Central memory CD4-positive, alpha-beta T cell (primary cell): ENCODE data around the gene CTNNA1.
"Not testable (repeated sequence)": the region's sequence is repeated elsewhere in the genome, so short reads cannot be mapped to it uniquely, and the experiment has no call there.

Experiments
- DNase-seq: peaks from one replicate; pipeline ENCODE4 v3.0.0; 2022

CTNNA1 gene

DNA sequence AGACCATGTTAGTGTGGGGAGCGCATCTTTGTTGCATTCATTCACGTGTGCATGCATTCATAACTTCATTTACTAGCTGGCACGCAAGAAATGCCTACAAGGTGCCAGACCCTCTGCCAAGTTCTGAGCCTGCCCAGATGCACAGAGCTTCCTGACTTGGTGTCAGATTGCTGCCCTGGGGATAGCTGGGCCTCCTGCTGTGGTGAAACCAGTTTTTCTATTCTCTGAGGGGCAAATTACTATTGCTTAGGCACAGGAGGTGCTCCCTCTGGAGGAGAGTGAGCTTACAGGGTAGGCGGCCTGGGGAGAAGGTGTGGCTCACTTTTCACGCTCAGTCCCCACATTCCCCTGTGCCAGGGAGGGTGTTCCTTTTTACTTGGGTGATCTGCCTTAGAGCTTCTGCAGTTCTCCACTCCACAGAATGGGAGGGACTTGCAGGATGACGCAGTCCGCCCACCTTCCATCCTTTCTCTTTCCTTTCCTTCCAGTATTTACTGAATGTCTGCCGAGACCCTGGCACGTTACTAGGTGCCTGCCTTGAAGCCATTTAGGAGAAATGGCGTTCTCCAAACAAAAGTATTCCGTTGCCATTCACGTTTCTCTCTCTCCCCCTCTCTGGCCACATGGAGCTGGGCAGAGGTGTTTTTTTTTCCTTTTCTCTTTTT is 27.9 kb upstream of the CTNNA1 start:
- no peak for DNase-seq

DNA sequence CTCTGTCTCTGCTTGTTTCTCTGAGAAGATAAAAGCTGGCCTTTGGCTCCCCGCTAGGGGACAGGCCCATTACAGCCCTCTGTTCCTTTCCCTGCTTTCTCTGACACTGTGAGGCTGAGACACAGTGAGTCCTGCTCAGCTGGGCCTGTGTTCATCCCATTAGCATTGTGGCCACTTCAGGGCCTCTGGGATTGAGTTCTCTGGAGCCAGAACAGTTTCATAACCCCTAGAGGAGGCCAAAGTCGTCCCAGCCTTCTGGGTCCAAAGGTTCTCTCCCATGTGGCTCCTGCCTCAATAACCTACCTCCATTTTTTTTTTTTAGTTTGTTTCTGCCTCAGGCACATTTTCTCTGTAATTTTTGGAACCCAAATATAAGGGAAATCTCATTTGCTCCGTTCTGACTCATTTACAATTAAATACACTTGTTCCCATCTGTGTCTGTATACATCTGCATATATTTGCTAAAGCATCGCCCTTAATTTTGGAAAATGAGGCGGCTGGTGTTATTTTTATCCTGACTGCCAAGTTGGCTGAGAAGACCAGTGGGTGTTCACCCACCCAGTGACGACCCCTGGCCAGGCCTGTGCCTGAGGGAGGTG is 27.3 kb upstream of the CTNNA1 start:
- no peak for DNase-seq

DNA sequence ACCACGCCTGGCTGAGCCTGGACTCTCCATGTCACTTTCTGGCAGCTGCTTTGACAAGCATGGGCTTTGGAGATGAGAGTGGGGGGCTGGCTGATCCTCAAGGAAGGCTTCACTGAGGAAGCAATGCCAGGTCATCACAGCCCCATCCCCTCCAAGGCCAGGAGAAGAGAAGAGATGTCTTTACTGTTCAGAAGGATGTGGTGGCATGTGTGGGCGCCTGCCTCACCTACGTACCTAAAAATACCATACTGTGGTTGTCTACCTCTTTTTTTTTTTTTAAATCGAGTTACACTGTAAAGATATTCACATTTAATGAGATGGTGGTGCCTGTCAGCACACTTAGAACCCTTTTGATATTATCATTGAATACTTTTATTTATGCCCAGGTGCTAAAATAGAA is 26.4 kb upstream of the CTNNA1 start:
- DNase-seq = no peak

DNA sequence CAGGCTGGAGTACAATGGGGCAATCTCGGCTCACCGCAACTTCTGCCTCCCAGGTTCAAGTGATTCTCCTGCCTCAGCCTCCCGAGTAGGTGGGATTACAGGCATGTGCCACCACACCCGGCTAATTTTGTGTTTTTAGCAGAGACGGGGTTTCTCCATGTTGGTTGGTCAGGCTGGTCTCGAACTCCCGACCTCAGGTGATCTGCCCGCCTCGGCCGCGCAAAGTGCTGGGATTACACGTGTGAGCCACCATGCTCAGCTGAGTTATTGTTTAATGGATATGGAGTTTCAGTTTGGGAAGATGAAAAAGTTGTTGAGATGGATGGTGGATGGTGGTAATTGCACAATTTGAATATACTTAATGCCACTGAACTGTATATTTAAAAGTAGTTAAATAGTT is 22.7 kb upstream of the CTNNA1 start:
- not testable (repeated sequence) for DNase-seq

DNA sequence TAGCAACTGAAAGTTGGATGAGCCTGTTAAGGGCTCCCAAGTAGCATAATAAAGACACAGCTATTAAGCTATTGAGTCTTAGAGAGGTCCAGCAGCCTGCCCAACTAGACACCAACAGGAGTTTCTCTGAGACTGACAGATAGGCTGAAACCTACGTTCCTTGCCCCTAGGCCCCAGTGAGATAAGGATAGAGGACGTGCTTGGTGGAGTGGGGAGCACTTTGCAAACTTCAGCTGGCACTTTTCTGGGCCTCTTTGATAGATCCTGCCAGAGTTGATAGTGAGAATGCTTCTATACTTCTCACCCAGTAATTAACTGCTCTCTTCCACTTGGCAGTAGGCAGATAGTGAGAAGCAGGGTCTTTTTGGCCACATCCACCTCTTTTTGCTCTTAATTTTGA is 20.8 kb upstream of the CTNNA1 start:
- no peak for DNase-seq

DNA sequence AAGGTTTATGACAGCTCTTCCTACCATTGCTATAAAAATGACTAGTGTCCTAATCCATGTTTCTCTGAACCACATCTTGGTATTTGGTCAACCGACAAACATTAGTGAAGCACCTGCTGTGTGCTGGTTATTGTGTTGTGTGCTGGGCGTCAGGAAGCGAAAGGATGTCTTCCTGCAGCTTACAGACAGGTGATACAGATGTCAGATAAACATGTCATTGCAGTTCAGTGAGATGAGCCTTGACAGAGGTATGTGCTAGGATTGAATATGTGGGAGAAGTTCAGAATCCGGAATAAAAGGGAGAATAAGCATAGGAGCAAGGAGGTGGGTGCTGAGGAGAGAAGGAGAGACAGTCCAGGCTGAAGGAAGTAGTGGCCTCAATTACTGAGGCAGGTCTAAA is 20.3 kb upstream of the CTNNA1 start:
- no peak for DNase-seq

DNA sequence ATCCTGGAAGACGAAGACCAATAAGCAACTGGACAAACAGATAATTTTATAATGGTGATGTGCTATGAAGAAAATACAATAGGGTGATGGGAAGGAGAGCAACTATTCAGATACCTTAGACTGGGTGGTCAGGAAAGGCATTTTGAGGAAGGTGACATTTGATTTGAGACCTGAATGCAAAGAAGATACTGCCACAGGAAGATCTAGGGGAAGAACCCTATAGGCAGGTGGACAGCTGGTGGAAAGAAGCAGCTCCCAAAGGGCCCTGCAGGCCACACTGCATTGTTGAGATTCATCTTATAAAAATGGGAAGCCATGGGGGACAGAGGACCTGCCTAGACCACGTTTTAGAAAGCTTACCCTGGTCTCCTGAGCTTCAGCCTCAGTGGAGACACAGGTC is 19.7 kb upstream of the CTNNA1 start:
- no peak for DNase-seq

DNA sequence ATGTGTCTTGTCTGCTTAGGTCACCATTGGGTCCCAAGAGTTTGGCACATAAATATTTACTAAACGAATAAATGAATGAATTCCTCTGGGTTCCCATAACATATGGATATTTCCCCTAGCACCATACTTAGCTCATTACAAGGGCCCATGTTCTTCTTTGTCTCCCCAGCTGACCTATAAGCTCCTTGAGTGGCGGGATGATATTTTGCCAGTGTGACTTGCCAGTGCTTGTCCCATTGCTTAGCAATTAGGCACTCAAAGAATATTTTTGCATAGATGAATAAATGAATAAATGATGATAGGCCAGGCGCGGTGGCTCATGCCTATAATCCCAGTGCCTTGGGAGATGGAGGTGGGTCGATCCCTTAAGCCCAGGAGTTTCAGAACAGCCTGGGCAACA is 16.9 kb upstream of the CTNNA1 start:
- no peak for DNase-seq

DNA sequence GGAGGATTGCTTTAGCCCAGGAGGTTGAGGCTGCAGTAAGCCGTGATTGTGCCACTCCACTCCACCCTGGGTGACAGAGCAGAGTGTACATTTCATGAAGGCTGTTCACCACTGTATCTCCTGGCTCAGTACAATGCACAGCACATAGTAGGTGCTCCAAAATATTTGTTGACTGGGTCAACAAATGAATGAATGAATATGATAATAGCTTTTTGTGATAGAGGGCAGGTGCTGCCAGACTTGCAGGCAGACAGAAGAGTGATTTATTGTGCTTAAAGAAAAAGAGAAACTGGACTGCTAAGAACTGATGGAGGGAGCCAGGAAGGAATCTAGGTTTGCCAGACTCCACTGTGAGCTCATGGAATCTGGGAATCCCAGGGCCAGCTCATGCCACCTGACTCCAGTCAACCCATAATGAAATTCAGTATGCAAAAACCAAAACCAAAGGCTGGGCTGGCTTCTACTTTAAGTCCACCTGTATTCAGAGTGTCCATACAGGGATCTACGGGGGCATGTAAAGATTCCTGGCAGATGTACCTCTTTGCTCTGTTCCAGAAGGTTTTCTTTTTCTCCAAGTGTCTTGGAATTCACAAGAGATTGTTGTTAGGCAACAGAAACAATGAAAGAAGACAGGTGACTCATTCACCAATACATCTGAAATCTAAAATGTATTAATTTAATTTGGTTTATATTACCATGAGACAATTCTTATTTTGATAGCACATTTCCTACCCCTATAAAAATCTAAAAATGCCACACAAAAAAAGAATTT is 15.5 kb upstream of the CTNNA1 start:
- DNase-seq = no peak

DNA sequence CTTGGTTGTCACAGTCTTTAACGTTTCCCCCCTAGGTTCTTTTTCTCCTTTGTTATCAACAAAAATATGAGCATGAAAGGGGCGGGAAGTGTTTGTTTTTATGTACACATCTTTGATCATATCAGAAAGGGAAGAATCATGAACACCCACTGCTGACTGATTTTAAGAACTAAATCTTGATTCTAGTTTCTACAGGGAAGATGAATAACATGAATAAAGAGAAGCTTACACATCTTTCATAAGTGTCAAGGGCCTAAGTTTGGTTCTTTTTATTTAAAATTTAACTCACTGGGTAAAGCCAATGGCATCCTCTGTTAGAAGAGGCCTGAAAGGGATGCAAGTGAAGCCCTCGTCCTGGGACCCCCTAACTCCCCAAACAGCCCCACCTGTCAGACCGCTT is 14.8 kb upstream of the CTNNA1 start:
- no peak for DNase-seq

DNA sequence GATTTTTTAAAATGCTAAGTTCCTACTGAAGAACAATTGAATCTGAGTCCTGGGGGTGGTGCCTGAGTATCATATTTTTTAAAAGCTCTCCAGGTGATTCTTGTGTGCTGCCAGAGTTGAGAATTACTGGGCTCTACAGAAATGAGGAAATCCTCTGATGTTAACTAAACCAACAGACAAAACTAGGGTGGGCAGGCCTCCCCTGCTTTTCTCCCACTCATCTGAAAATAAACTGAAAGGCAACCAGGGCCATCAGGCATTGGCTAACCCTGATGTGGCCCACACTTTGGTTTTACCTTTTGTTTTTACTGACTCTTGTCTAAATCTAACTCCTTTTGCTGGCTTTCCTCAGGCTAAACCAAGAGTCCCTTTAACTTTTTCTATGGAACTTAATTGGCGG is 13.3 kb upstream of the CTNNA1 start:
- DNase-seq = no peak

DNA sequence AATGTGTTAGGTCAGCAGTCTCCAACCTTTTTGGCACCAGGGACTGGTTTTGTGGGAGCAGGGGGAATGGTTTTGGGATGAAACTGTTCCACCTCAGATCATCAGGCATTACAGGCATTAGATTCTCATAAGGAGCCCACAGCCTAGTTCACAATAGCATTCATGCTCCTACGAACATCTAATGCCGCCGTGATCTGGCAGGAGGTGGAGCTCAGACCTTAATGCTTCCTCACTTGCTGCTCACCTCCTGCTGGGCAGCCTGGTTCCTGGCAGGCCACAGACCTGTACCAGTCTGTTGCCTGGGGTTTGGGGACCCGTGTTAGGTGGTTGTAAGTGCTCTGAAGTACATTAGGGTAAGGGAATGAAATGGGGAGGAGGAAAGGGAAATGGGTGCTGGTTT is 9.7 kb upstream of the CTNNA1 start:
- DNase-seq = no peak

DNA sequence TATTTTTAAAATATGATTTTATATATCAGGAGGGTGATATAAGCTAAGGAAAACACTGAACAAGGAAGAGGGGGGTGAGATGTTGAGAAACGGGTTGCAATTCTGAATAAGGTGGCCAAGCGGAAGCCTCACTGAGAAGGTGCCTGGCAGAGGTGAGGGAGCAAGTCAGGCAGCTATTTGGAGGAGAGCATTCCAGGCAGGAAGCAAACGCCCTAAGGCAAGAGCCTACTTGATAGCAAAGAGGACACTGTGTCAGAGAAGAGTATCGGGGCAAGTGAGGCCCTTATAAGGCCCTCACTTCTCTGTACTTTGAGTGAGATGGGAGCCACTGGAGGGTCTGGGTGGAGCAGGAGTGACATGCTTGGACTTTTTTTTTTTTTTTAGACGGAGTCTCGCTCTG is 8.0 kb upstream of the CTNNA1 start:
- no peak for DNase-seq

DNA sequence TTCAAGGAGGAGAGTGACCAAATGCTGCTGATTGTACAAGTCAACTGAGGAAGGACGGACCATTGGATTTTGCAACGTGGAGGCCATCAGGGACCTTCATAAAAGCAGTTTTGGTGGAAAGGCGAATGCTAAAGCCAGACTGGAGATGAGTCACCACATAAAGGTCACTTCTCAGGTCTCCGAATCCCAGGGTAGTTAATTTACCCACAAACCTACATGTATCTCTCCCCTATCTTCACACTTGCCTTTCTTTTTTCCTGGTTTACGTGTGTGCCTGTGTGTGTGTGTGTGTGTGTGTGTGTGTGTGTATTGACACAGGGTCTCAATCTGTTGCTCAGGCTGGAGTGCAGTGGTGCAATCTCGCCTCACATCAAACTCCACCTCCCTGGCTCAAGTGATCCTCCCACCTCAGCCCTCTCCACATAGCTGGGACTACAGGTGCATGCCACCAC is 4.6 kb upstream of the CTNNA1 start:
- DNase-seq = no peak

DNA sequence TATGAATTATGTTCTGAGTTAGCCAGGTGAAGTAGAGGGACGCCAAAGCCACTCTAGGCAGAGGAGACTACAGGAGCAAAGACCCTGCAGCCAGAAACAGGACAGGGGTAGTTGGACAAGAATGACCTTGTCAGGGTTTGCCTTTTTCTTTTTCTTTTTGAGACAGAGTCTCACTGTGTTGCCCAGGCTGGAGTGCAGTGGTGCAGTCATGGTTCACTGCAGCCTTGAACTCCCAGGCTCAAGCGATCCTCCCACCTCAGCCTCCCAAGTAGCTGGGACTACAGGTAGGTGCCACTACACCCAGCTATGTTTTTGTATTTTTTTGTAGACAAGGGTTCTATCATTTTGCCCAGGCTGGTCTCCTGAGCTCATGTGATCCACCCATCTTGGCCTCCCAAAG is 1.9 kb upstream of the CTNNA1 start:
- DNase-seq = not testable (repeated sequence)

DNA sequence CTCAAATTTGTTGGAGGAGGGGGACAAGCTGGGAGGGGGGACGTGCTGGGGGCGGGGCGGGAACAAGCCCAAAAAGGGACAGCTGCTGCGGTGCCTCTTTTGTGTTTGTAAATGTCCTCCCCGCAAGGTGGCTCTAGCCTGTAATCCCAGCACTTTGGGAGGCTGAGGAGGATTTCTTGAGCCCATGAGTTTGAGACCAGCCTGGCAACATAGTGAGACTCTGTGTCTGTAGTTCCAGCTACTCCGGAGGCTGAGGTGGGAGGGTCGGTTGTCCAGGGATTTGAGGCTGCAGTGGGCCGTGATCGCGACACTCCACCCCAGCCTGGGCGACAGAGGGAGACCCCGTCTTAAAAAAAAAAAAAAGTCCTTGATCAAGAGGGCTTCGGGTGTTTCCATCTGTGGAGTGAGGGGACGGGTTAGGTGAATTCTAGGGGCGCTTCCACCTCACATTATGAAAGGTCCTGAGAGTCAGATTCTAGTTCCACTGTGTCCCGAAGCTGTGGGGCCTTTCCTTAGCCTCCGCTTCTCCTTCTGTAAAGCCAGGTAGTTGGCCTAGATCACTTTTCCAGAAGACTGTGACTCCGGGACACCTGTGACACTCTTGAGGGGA is 779 bp upstream of the CTNNA1 start:
- DNase-seq = no peak

DNA sequence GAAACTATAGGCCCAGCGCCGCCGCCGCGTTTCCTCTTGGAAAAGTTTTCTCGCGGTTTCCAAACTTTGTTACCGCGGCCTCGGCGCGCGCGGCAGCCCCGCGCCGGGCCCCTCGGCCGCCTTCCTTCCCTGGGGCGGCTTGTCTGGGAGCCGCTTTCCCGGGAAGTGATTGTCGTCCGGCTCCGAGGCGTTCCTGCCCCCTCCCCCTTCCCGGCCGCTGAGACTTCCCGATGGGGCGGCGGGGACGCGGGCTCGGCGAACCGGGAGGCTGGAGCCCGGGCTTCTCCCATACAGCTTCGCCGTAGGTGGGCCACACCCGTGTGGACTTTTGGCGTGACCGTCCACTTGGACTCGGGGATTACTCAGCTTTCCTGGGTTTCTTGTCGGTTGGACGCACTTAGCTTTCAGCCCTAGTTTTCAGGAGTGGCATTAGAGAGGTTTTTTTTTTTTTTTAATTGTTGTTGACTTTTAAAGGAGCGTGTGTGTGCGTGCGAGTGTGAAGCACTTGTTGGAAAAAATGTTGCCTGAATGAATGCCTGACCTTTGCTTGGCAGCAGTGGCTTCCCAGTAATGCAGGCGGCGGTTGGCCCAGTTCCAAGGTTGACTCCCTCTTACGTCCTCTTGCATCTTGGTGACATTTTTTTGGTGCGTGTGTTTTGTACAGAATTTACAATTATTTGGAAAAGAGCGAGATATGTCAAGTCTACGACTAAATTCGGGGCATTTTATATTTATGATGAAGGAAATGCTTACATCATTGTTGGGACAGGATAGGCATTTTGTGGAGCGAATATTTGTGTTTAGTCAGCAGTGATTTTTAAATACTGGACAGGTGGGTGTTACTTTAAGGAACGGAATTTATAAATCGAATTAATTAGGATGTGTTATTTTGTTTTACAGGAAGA is 821 bp downstream of the CTNNA1 start:
- peak; percentile 13 for DNase-seq

DNA sequence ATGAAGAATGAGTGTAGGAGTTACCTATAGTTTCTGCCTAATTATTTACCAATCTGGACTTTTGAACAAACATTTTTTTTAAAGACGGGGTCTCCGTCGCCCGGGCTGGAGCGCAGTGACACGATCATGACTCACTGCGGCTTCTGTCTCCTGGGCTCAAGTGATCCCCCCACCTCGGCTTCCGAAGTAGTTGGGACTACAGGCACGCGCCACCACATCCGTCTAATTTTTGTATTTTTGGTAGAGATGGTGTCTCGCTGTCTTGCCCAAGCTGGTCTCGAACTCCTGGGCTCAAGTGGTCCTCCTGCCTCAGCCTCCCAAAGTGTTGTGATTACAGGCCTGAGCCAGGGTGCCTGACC is 1.5 kb downstream of the CTNNA1 start:
- no peak for DNase-seq

DNA sequence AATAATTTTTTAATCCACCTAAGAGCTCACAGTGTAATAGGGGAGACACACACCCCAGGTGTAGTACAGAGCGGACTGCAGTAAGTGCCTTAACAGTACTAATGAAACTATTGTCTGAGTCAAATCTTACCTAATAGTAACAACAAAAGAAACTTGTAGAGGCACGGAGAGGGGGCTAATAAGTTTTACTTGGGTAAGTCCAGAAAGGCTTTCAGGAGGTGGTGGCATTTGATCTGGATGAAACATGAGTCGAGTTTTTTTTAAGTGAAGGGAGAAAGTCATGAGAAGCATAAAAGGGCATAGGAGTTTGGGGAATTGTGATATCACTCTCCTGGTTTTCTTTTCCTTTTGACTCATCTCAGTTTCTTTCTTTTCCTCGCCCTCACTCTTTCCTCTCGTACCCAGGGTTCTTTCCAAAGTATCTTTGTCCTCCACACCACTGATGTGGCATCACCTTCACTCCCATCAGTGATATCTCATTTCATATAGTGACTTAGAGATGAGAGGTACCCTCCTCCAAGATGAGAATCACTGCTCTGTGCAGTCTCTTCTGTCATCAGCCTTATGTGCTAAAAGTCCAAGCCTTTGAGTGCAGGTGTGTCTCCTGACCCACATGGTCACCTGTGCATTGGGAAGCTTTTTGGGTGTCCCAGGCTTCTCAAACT is 2.0 kb downstream of the CTNNA1 start:
- DNase-seq = no peak

DNA sequence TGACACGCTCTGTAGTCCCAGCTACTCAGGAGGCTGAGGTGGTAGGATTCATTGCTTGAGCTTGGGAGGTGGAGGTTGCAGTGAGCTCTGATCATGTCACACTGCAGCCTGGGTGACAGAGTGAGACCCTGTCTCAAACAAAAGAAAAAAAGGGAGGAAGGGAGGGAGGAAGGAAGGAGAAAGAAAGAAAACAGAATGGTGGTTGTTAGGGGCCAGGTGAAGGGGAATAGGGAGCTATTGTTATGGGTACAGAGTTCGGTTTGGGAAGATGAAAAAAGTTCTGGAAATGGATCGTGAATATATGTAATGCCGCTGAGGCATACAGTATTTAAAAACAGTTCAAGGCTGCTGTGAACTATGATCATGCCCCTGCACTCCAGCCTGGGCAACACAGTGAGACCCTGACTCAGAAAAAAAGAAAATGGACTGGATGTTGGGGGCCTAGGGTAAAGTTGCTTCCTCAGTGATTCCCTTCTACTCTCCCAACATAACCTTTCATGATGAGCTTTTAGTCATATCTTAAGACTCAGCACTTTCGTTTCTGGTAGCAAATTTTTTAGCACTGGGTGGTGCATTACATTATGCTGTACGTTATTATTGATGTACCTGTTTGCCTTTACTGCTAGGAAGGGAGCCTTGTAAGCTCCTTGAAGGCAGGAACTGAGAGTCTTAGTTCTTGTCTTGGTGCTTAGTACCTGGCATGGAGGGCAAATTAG is 4.0 kb downstream of the CTNNA1 start:
- DNase-seq = no peak

DNA sequence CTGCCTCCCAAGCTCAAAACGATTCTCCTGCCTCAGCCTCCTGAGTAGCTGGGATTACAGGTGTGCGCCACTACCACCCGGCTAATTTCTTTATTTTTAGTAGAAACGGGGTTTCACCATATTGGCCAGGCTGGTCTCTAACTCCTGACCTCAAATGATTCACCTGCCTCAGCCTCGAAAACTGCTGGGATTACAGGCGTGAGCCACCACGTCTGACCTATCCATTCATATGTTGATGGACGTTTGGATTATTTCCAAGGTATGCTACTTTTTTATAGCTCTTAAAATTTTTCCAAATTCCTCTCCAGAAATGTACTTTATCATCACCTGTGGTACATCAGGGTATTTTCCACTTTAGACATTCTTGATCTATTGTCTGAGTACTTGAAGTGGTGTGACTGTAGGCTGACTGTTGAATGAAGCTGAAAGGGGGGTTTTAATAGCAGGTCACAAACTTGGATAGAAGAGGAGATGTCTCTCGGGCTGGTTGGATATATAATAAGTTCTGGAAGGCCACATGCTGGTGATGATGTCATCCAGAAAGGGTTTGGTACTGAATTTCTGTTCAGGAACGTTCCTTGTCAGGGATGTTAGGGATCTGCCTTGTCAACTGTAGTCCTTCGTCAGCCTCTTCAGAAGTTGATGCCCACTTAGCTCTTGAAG is 7.4 kb downstream of the CTNNA1 start:
- DNase-seq = no peak
